T-helper 22 cell (primary cell): Measurements from ENCODE around the gene ZNF101.

Experiments
- DNase-seq: peaks from one replicate; pipeline ENCODE4 v3.0.0-alpha.2; 2020; ENCODE audit warnings: low read depth

ZNF101 gene

GRCh38 chr19:19668230-19669012 is at the start of gene ZNF101:
Gene ZNF101, plus strand, starts transcription at chr19:19668839. Its CDS starts 125 bp downstream, at chr19:19668964.
- peak; percentile 89 for DNase-seq

GRCh38 chr19:19619181-19619848 is 49.3 kb upstream of the ZNF101 start:
- no peak for DNase-seq

GRCh38 chr19:19619849-19620210 is 48.8 kb upstream of the ZNF101 start:
- no peak for DNase-seq

GRCh38 chr19:19623383-19623782 is 45.3 kb upstream of the ZNF101 start:
- no peak for DNase-seq

- DNase-seq, result no peak
These were observed 44.5 kb upstream of the ZNF101 start for GRCh38 chr19:19624032-19624570.

- no peak for DNase-seq
These were observed 41.8 kb upstream of the ZNF101 start for GRCh38 chr19:19626516-19627472.

- peak; percentile 75 for DNase-seq
These were observed 40.8 kb upstream of the ZNF101 start, which contains the start of gene LPAR2 for GRCh38 chr19:19627621-19628500. Gene LPAR2, minus strand, starts transcription at chr19:19628220. Its CDS starts 945 bp downstream, at chr19:19627275.

- DNase-seq, result no peak
These were observed 40.0 kb upstream of the ZNF101 start for GRCh38 chr19:19628501-19629134.

- no peak for DNase-seq
These were observed 38.6 kb upstream of the ZNF101 start for GRCh38 chr19:19630062-19630414.

GRCh38 chr19:19630426-19630825 is 38.2 kb upstream of the ZNF101 start:
- DNase-seq, result no peak

GRCh38 chr19:19631346-19631745 is 37.3 kb upstream of the ZNF101 start:
- DNase-seq, result no peak

- no peak for DNase-seq
These were observed 36.0 kb upstream of the ZNF101 start for GRCh38 chr19:19632661-19633060.

GRCh38 chr19:19633711-19634515 is 34.7 kb upstream of the ZNF101 start:
- DNase-seq, result no peak

- DNase-seq, result no peak
These were observed 33.9 kb upstream of the ZNF101 start for GRCh38 chr19:19634516-19635312.

- no peak for DNase-seq
These were observed 33.3 kb upstream of the ZNF101 start for GRCh38 chr19:19635313-19635702.

- DNase-seq, result no peak
These were observed 32.0 kb upstream of the ZNF101 start for GRCh38 chr19:19636573-19637185.

- DNase-seq, result no peak
These were observed 31.5 kb upstream of the ZNF101 start for GRCh38 chr19:19637186-19637522.

GRCh38 chr19:19637523-19638251 is 31.0 kb upstream of the ZNF101 start:
- DNase-seq, result no peak
